ENCODE results near the gene GRIA1.

The GRIA1 gene

DNA sequence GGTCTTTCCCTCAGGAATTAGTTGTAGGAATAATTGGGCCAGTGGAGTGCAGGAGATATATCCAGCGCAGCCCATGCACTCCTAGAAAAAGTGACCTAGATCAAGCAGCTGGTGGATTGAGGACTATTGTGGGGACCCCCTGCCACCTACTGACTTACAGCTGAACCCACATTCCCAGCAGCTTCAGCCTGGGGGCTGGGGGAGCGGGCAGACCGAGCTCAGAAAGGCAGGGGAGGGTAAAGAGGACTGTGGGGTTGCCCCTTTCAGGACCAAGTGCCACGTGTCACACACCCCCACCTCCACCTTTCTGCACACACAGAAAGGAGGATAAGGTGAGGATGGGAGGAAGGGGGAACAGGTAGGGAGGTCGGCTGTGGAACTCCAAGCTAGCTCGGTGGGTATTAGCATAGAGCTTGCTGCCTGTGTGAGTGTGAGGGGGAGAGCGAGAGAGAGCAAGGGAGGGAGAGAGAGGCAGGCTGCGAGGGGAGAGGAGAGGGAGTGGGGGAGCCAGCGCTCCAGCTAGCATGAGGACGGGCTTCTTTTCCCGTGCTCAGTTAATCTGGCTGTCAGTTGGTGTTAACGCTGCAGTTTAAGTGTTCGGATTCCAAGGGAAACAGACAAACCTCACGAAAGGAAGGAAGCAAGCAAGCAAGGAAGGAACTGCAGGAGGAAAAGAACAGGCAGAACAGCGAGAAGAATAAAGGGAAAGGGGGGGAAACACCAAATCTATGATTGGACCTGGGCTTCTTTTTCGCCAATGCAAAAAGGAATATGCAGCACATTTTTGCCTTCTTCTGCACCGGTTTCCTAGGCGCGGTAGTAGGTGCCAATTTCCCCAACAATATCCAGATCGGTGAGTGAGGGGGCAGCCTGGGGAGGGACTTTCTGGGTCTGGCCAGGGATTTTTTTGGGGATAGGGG is at the start of gene GRIA1:
Gene GRIA1 (plus strand): TSS at position 553 of the 920 bp plus-strand sequence.
- no peak for DNase-seq

DNA sequence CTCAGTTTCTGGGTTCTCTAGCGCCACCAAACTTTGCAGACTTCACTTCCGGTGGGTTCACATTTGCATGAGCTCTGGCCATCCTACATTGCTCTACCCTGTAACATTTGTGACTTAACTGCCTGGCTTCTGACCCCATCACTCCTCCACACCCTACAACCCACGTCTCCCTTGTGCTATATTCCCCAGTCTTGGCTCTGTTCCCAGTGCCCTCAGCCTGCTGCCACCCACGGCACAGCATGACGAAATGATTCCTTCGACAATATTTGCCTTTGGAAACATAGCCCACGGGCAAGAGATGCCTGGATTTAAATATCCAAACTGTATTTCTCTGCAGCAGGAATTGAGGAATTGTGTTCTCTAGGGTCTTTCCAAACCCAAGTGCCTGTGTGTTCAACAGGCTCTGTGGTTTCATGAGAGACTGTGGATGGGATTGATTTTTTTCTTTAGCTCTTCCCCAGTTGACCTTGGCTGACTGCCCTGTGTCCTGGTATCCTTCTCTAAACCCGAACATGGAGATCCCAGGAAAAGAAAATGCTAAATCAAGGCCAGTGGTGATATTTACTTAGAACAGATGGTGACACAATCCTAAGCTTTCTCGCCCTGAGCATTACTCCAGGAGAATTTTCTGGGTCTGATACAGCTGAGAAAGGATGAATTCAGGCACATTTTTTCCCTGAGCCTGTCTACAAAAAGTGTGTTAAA is 44.4 kb upstream of the GRIA1 start:
- peak; percentile 9 for DNase-seq

DNA sequence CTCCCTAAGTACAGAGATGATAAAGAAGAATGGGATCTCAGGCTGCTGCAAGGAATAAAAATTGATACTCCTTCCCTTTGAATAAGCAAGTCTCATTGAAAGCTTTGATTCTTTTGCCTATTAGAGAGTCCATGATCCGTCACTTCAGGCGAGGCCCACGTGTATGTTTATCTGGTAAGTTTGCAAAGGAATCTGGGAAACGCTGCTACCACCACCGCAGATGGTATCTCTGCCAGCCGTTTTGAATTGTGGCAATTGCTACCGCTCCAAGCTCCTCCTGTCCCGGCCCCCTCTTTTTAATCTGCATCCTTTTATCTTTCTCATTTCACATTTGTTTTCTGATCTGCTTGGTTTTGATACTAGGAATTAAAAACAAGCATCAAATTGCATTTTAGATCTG is 42.9 kb upstream of the GRIA1 start:
- no peak for DNase-seq

DNA sequence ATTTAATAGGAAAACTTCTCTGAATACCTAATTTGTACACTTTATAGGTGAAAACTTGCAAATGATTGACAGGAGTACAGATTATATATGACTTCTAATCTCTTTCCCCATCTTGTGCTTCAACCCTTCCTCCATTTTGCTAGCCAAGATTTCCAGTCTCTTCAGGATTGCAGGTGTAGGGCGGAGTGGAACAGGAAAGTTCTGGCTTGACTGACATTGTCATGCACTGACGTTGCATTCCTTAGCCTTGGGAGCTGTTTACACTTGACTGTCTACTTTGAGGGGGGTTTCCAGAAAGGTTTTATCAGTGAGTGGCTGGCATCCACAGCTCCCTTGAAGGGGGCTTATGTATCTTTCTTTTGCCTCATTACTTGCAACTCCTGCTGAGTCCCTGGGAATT is 34.1 kb upstream of the GRIA1 start:
- DNase-seq, result no peak

DNA sequence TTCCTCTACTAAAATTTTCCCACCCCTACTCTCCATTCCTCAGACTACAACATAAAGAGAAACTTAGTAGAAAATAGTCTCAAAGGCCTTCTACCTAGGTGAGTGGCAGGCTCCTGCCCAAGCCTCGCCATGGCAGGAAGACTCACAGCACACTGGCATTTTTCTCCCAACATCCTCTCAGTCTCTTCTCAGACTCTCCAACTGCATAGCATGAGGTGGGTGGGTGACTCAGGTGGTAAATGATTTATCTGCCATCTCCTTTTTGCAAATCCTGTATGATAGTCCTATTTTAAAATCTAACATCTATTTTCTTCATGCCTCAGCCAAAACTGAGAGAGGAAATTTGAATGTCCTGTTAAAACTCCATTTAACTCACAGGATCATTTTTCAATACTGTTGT is 33.5 kb upstream of the GRIA1 start:
- no peak for DNase-seq

DNA sequence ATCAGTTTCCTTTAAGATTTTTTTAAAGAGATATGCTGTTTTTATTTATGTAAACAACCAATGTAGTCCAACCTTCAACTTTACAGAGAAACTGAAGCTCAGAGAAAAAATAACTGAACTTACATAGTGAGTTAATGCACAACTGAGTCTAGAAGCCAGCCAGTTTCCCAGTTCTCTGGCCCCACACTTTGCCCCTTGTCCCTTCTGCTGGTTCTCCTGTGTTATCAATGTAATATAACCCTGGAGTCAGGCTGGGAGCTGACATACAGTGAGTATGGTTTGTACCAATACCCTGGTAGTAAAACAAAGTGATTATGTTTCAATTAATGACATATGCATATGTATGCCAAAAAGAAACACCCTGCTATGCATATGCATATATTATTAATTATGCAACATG is 32.2 kb upstream of the GRIA1 start:
- DNase-seq, result no peak

DNA sequence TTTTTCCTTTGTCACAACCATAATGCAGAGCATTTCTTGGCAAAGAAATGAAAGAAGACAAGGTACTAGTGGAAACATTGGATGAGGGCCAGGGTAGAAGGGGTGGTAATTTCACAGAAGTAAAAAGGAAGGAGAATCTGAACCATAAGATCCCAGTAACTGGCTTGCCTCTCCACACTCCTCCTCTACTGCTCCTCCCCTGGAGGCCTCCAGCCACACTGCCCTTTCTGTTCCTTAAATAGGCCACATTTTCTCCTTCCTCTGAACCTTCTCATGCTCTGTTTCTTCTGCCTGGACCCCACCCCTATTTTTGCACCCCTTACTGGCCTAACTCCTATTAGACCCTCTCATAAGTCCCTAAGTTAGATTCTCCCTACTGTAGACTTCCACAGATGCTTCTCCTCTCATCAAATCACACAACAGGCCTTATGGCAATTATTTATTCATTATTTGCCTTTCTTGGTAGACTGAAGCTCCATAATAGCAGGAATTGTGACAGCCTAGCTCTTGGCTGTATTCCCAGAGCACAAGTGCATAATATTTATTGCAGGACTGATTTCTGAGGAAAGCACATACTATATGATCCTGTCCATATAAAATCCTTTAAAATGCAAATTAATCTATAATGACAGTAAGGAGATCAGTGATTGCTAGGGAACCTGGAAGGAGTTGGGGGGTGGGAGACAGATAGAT is 31.3 kb upstream of the GRIA1 start:
- DNase-seq, result peak; percentile 46

DNA sequence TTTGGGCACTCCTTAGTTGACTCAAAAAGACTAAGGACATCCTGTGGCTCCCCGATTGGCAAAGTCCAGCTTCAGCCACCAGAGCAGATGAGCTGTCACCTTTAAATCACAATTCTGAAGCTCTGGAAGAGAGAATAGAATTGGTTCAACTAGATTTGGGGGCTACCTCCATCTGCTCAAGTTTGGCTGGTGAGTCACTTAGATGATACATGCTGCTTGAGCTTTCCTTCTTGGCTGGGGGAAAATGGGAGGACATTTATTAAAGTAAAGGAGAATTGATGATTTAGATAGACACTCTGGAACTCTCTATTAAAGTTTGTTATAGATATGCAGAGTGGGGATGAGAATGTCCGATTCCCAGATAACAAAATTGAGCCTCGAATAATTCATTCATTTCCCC is 30.0 kb upstream of the GRIA1 start:
- DNase-seq, result no peak

DNA sequence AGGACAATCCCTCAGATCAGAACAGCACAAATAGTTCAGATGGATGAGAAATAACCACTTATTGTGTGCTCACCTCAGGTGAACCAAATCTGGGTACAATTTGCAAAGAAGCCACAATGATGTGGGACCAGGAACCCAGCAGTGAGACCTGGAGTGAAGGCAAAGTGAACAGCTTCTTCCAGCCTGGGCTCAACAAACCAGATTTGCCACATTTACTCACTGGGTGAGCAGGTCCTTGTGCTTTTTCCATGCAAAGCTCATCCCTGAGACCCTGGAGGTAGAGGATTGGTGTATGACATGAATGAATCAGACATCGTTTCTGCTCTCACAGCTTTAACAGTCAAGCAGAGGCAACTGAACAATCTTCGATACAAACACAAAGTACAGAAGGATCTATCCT is 29.1 kb upstream of the GRIA1 start:
- DNase-seq, result no peak

DNA sequence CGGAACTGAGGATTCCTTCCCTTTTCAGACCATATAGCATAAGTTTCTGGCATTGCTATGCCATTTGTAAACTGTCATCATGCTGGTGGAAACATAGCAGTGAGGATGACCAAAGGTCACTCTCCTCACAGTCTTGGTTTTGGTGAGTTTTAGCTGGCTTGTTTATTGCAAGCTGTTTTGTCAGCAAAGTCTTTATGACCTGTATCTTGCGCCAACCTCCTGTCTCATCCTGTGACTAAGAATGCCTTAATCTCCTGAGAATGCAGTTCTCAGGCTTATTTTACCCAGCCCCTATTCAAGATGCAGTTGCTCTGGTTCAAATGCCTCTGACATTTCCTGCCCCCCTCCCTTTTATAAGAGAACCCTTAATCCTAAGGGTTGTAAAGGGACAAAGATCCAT is 26.7 kb upstream of the GRIA1 start:
- DNase-seq, result no peak

DNA sequence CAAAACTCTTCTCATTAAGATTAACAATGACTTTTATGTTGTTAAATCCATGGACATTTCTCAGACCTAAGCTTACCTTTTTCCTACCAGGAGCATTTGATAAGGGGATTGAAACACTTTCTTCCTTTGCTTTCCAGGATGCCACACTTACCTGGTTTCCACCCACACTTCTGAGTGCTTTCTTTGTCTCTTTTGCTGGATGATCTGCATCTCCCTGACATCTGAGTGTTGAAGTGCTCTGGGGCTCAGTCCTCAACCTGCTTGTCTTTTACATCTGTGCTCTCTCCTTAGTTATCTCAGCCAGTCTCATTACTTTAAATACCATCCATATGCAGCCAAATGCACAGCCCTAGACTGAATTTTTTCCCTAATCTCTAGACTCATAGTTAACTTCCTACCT is 22.9 kb upstream of the GRIA1 start:
- no peak for DNase-seq

DNA sequence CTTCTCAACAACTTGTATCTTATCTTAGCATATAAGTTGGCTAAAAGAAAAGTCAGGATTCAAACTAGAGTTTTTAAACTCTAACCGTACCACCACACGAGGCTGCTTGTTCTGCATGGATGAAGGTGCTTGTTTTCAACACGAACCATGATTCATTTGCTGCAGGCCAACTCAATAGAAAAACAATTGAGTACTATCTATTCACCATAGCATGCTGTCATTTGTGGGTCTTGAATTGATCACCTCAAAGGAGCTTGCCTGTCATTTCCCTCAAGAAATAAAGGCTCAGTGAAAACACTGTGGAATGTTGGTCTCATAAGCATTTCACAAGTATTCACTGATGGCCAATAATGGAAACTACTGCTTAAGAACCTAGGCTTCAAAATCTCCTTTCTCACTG is 21.0 kb upstream of the GRIA1 start:
- DNase-seq, result no peak

DNA sequence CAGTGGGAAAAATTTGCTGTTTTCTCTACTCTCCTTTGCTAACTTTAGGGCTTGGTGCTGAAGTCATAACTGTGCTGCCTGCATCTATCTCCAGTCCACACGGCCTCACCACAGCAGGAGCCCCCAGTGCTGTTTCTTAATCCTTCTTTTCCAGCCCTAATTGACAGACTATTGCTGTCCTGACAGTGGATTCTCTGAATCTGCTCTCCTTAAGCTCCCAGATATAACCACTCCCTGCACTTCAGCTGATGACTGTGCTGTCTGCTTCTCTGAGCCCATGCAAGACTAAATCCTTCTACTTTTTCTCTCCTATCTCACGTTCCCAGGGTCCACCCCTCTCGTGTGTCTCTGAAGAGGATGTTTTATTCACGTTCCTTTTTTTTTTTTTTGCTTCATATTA is 19.7 kb upstream of the GRIA1 start:
- no peak for DNase-seq

DNA sequence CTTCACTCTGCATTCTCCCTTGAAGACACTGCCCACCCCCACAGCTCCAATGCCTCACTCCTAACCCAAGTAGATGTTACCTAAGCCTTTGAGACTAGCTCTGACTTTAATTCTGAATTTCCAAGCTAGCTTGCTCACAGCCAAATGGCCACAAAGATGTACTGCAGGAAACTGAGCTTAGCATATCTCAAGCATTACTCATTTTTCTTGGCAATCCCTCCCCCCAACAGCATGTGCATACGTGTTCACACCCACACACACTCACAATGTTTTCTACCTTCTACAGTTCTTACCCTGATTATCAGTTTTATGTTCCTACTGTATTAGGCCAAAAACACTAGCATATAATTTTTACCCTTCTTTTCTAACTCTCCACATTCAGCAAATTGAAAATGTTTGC is 13.7 kb upstream of the GRIA1 start:
- DNase-seq, result no peak

DNA sequence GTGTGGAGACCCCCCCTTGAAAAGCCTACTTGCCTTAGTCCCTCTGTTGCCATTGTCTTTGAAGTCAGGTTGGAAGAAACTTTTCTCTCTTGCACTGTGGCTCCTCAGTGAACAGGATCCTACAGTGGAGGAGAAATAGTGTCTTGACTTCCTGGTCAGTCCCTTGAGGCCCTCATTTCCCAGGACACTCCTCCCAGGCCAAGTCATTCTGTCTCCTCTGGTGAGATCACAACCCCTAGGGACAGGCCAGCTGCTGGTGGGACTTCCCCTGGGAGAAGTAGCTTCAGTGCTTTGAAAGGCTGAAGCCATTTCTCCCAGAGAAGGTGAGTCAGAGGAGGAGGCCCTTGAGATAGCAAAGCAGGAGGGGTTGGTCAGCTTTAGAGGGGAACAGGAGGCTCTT is 10.1 kb upstream of the GRIA1 start:
- no peak for DNase-seq

DNA sequence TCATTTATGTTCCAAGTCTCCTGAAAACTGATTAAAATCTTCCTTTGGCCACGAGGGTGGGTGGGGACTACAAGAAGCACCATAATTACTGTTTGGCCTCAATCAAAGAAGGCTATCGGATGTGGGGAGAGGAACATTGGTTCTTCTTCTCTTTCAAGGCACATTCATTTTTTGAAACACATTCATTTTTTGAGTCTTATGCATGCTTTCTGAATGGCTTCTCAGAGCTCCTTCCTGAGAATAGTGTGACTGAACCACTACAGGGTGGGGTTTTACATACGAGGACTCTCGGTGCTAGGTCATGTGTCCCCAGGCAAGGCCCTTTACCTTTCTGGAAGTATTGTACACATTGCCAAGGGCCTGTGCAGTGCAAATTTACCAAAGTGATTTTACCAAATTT is 7.0 kb upstream of the GRIA1 start:
- no peak for DNase-seq

DNA sequence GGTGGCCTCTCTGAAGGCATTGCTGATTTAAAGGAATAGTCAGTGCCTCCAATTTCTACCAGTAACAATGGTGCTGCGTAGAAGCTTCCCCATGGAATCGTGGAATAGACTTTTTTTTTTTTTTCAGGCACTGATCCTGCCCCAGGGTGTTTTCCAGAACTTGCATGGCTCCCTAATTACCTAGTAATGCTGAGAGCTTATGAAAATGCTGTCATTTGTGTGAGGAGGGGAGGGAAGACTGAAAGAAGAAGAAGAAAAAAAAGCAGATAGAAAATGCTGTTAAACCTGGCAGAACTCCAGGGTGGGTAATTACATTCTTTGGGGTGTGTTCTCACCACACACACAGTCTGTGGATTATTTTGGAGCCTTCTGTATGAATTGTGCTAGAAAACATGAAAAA is 4.8 kb upstream of the GRIA1 start:
- DNase-seq, result no peak

DNA sequence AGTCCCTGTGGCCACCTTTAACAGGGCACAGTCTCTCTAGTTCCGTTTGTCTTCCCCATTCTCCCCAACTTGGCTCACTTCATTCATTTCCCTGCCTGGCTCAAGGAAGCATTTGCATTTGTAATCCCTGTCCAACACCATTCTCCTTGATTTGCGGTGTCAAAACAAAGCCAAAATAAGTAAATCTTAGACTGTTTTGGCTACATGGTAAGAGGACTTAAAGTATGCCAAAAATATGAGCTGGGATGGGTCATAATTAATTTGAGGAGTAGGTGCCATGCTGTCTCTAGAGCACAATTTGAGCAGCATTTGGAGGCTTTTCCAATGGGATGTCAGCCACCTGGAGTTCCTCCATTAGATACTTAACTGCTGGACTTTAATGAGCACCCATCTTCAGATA is 3.7 kb upstream of the GRIA1 start:
- no peak for DNase-seq

DNA sequence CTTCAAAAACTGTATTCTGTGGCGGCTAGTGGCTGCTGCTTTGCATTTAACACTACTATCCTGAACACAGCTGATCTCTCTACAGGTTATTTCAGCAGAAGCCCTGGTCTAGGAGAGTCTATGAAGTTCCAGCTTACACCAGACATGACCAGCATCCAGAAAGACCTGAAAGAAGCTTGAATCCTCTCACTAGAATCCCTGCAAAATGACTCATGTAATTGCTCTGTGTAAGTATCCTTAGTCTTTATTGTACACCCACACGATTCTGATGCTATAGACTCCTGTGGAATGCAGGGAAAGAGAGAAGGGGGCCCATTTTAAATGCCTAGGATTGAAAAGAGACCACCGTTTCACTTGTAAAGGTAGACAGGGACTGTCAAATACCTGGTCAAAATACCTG is 859 bp upstream of the GRIA1 start:
- no peak for DNase-seq

DNA sequence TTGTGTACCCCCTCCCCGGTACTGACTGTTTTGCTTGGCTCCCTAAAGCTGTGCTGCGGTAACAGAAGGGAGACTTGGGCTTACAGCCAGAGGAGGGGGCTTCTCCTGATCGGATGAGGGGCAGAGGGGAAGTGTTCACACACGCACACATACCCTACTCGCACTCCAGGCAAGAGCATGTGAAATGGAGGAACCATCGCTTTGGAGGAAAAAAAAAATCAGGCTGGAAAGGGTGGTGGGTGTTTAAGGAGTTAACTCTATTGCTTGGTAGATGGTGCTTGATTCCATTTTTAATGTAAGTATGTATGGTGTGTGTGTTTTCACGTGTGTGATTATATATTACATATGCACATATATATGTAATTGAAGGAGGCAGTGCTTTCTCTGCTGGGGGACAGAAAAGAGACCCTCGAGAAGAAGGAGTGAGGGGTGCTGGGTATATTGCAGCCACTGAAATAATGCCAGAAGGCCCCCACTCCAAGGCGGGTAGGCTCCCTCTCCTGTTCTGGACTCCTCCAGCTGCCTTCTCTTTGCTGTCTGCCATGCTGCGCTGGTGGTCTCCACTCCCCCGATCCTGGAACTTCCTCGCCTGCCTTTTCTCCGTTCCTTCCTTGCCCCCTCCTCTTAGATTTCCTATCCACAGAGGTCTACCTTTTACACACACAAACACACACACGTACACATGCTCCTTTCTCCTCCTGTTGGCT is 721 bp downstream of the GRIA1 start:
- no peak for DNase-seq

DNA sequence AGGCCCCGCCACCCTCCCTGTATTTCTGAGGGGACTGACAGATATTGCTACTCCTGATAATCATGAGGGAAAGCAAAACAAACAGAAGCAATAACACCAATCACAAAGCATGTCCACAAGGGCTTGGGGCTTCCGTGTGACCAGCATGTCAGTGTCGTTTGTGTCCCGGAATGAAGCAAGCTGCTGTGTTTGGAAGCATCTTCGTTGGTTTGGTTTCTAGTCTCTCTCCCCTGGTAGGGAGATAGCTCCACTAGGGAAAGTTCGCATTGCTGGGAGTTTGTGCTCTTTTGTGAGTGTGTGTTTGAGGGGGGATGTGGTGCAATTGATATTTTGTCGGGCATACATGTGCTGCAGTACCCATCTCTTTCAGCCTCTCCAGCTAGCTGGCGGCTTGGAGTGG is 1.4 kb downstream of the GRIA1 start:
- DNase-seq, result no peak

DNA sequence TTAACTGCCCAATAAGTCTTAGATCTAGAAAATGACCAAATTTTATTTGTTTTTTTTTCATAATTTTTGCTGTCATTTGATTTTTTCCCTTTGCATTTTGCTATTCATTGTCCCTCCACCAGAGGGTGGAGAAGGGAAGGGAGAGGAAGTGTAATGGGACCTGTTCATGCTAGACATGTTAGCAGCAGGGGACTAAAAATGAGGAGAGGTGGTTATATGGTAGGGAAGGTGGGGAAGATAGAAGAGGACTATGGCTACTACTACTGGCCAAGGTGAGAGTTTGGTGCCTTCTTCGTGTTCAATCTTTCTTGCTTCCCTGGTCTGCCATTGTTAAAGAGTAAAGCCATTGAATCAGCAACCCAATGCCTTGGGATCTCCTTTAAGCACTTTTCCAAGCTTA is 6.4 kb downstream of the GRIA1 start:
- no peak for DNase-seq

DNA sequence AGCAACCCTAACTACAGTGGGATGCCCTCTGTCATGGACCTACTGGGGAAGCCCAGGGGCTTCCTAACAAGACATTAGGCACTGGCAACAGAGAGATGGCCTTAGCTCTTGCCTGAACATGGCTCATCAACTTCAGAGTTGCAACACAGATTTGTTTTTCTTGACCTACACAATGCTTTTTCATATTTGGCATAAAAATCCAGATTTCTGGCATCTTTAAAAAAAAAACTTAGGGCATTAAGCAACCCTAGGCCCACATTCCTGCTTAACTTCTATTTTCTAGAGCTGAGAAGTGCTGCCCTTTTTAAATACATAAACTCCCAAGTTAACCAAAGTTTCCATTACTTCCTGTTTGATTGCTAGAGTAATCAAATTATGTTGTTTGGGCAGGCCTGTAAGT is 8.0 kb downstream of the GRIA1 start:
- DNase-seq, result no peak
